CD4-positive, CD25-positive, alpha-beta regulatory T cell (primary cell): ENCODE measurements around the gene ACRBP. TPM values are rescaled to one million over a fixed set of nuclear protein-coding genes. Genes with fewer than 3 reads are reported as not detected.

Experiments
- ATAC-seq, 2 donors: fragments of 150-1000 bp; cut with Tn5 transposase; one replicate each; pipeline ENCODE4 v1.10.0; 2021; ENCODE audit warnings: low read depth in 2 of 2, moderate number of reproducible peaks in 2 of 2, moderate library complexity in 1 of 2
- DNase-seq, 3 donors: peaks; one replicate each; pipeline versions ENCODE4 v3.0.0 to v3.0.0-alpha.2; 2012 to 2022; ENCODE audit warnings: mixed read lengths in 1 of 3
- H3K27ac ChIP-seq: one replicate; pipeline ENCODE4 v1.7.0; 2013; ENCODE audit warnings: mild to moderate bottlenecking, low read length; ENCODE audit not compliant: insufficient read depth, poor library complexity, severe bottlenecking
- H3K27me3 ChIP-seq: one replicate; pipeline ENCODE4 v1.7.0; 2013; ENCODE audit warnings: low read length; ENCODE audit not compliant: control insufficient read depth, insufficient read depth
- H3K36me3 ChIP-seq: one replicate; pipeline ENCODE4 v1.7.0; 2013; ENCODE audit warnings: mild to moderate bottlenecking, low read length, moderate library complexity; ENCODE audit not compliant: control insufficient read depth, insufficient read depth
- H3K4me1 ChIP-seq: 2 replicates; pipeline ENCODE4 v1.7.0; 2013; ENCODE audit warnings: mild to moderate bottlenecking, low read length; ENCODE audit not compliant: insufficient read depth, control insufficient read depth, poor library complexity, severe bottlenecking
- H3K4me3 ChIP-seq: one replicate; pipeline ENCODE4 v1.7.0; 2013; ENCODE audit warnings: low read depth, mild to moderate bottlenecking, low read length, moderate library complexity
- H3K9me3 ChIP-seq, 2 experiments: 1 replicate in 1 of 2; 2 replicates in 1 of 2; pipeline ENCODE4 v1.7.0; 2013; ENCODE audit warnings: low read length in 2 of 2, mild to moderate bottlenecking in 1 of 2, moderate library complexity in 1 of 2; ENCODE audit not compliant: control insufficient read depth in 2 of 2
- H3K27ac Mint-ChIP-seq, 3 donors: one replicate each; pipeline ENCODE4 v1.8.0; 2020 to 2022; ENCODE audit warnings: mild to moderate bottlenecking in 3 of 3, mixed read lengths in 3 of 3, moderate library complexity in 2 of 3
- H3K27me3 Mint-ChIP-seq: one replicate; pipeline ENCODE4 v1.8.0; 2022; ENCODE audit warnings: mild to moderate bottlenecking, mixed read lengths
- H3K36me3 Mint-ChIP-seq: one replicate; pipeline ENCODE4 v1.8.0; 2020; ENCODE audit warnings: mixed read lengths
- H3K4me1 Mint-ChIP-seq, 4 donors: one replicate each; pipeline ENCODE4 v1.8.0; 2020 to 2022; ENCODE audit warnings: mixed read lengths in 4 of 4, mild to moderate bottlenecking in 1 of 4
- H3K4me3 Mint-ChIP-seq, 4 donors: one replicate each; pipeline ENCODE4 v1.8.0; 2020 to 2022; ENCODE audit warnings: mild to moderate bottlenecking in 4 of 4, mixed read lengths in 4 of 4, moderate library complexity in 3 of 4
- H3K9me3 Mint-ChIP-seq, 7 donors: one replicate each; pipeline ENCODE4 v1.8.0; 2020 to 2022; ENCODE audit warnings: mixed read lengths in 7 of 7, mild to moderate bottlenecking in 3 of 7, moderate library complexity in 2 of 7
- polyA plus RNA-seq, 4 donors: library from polyadenylated mRNA; unstranded; fragments of 300-500 nt; fragmentation: Illumina TruSeq; gene quantifications; one replicate each; pipeline ENCODE4 v1.2.3, GENCODE V29; 2021
- total RNA-seq: library from RNA; stranded (reverse); gene quantifications from one replicate; pipeline ENCODE4 v1.2.3, GENCODE V29; 2022

Gene ACRBP
- total and polyA plus RNA-seq, 5 donors from 2014 or later = 0.41 to 13.7 TPM; not detected in 3

DNA sequence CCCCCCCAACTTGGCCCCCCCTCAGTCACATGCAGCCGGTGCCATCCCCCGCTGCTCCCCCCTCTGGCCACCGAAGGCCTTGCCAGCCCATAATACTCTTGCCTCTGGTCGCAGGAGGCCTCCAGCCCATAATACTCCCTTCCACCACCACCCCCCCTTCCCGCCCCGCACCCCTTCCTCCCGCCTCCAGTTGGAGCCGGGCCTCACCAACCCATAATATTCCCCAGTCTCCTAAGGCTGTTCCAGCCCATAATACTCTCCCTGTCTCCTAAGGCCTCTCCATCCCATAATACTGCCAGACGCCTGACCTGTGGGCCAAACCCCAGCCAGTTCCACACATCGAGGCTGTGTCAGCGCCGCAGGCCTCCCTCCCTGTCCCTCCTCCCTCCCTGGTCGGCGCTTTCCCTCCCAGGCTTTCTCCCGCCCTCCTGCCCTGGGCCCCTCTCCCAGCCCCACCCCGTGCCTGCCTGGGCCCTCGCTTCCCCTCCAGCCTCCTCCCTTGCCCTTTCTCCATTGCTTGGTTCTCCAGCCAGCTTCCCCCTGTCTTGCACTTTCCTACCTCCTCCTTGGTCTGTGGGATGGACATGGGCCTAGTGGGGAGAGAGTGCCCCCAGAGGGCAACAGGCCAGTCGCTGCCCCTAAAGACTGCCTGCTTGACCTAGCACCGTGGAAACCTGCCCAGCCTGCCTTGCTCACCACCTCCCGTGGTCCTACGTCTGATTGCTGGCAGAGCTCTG, 33.3 kb downstream of the ACRBP start:
- Mint-ChIP-seq H3K4me3 (peak overlapping the region in 3 of 4 donors; percentile 23 to 59 (median 33)), H3K27me3 (no peaks in the 10 kb centered on the region), H3K36me3 (peaks cover under 1% of the 10 kb centered on the region), H3K27ac (peak overlapping the region; percentile 3 to 91 (median 32)), H3K9me3 (peaks cover 0 to 1% (median 0%) of the 10 kb centered on the region in 7 donors), H3K4me1 (peaks cover 14 to 63% (median 36%) of the 10 kb centered on the region in 4 donors)
- H3K27ac ChIP-seq = no peak overlapping the region
- ATAC-seq (peak; percentile 22 to 28), DNase-seq (peak in 2 of 3 donors; percentile 29 to 69)
- H3K4me3 ChIP-seq = no peak overlapping the region
- peaks cover 30% of the 10 kb centered on the region for H3K4me1 ChIP-seq
- no peaks in the 10 kb centered on the region for H3K36me3 ChIP-seq
- H3K27me3 ChIP-seq = no peaks in the 10 kb centered on the region
- H3K9me3 ChIP-seq = no peaks in the 10 kb centered on the region

DNA sequence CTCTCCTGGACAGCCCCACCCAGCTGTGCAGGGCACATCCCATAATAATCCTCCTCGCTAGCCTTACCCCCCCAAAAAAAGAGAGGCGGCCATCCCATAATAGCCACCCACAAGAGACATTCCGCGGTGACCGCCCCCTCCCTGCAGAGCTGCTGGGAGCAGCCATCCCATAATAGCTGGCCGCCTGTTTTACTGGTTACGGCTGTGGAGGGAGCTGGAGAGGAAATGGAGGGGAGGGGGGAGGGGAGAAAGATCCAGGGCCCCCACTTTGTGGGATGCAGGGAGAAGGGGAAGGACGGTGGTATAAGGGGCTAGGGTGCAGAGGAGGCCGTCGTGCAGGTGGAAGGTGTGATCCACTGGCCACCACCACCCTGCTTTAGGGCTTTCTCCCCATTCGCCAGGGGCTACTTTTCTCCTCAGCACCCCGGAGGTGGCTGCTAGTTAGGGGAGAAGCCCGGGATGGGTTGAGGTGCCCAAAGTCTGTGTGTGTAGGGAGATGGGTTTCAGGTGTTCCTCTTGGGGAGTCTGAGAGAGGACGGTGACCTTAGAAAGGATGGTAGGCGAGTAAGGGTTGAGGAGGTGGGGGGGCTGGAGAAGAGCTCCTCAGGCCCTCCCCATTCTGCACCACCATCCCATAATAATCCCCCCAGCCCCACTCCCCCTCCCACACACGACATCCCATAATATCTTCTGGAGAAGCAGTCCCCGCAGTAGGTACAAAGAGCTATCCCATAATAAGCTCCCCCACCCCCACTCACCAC, 34.0 kb downstream of the ACRBP start:
- H3K27me3 ChIP-seq = no peaks in the 10 kb centered on the region
- peaks cover 31% of the 10 kb centered on the region for H3K4me1 ChIP-seq
- DNase-seq (peak in 1 of 3 donors; percentile 72), ATAC-seq (no peak)
- peaks cover 14 to 63% (median 35%) of the 10 kb centered on the region in 4 donors for H3K4me1 Mint-ChIP-seq
- H3K4me3 ChIP-seq = no peak overlapping the region
- no peaks in the 10 kb centered on the region for H3K9me3 ChIP-seq
- H3K27ac Mint-ChIP-seq = peak overlapping the region in 2 of 3 donors; percentile 62 to 89
- peak overlapping the region; percentile 59 for H3K27ac ChIP-seq
- H3K36me3 Mint-ChIP-seq = no peaks in the 10 kb centered on the region
- H3K9me3 Mint-ChIP-seq = peaks cover 0 to 1% (median 0%) of the 10 kb centered on the region in 7 donors
- no peaks in the 10 kb centered on the region for H3K27me3 Mint-ChIP-seq
- no peak overlapping the region for H3K4me3 Mint-ChIP-seq
- no peaks in the 10 kb centered on the region for H3K36me3 ChIP-seq

DNA sequence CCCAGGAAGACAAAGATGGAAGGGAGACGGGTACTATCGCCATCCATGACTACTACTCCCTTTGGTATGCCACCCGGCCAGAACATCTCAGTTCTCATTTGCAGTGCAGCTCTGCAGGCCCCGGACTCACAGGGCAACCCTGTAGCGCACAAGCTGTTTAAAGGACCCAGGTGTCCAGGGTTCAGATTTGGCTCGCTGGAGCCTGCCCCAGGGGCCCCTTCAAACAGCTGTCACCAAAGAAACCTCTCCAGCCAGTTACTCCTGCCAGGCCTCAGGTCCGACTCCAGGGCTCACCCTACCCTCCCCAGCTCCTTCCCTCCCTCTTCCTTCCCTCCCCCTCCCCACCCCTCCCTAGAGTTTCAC, 34.6 kb downstream of the ACRBP start:
- Histone ChIP-seq H3K9me3 (no peaks in the 10 kb centered on the region), H3K27ac (peak overlapping the region; percentile 59), H3K27me3 (no peaks in the 10 kb centered on the region), H3K36me3 (no peaks in the 10 kb centered on the region), H3K4me3 (no peak overlapping the region), H3K4me1 (peaks cover 36% of the 10 kb centered on the region)
- Mint-ChIP-seq H3K9me3 (peaks cover 0 to 1% (median 0%) of the 10 kb centered on the region in 7 donors), H3K36me3 (no peaks in the 10 kb centered on the region), H3K4me3 (peak overlapping the region; percentile 2 to 81 (median 74)), H3K27me3 (no peaks in the 10 kb centered on the region), H3K4me1 (peaks cover 14 to 59% (median 31%) of the 10 kb centered on the region in 4 donors), H3K27ac (peak overlapping the region; percentile 62 to 96 (median 93))
- DNase-seq = no peak
- ATAC-seq = no peak

DNA sequence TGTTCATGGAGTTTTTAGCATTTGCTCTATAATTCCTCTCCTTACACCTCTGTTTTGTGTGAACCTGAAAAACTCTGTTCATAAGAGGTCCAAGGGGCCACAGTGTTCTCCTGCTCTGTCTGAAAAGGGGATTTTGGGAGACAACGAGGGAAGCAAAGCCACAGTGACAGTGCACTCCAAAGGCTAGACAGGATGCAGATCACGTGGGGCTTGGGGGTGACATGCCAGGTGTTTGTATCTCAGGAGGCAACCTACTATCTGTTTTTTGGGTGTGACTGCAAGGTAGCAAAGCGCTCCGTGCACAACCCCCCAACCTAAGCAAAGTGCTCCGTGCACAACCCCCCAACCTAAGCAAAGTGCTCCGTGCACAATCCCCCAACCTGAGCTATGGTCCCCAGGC, 35.0 kb downstream of the ACRBP start:
- DNase-seq = peak; percentile 34 to 86 (median 51)
- Mint-ChIP-seq H3K27ac (peak overlapping the region; percentile 62 to 96 (median 93)), H3K9me3 (peaks cover 0 to 1% (median 0%) of the 10 kb centered on the region in 7 donors), H3K27me3 (no peaks in the 10 kb centered on the region), H3K36me3 (no peaks in the 10 kb centered on the region), H3K4me3 (peak overlapping the region; percentile 2 to 81 (median 74)), H3K4me1 (peaks cover 14 to 57% (median 29%) of the 10 kb centered on the region in 4 donors)
- Histone ChIP-seq H3K27me3 (no peaks in the 10 kb centered on the region), H3K27ac (peak overlapping the region; percentile 59), H3K4me1 (peaks cover 37% of the 10 kb centered on the region), H3K36me3 (no peaks in the 10 kb centered on the region), H3K4me3 (peak overlapping the region; percentile 64), H3K9me3 (no peaks in the 10 kb centered on the region)
- ATAC-seq = peak; percentile 19 to 39

DNA sequence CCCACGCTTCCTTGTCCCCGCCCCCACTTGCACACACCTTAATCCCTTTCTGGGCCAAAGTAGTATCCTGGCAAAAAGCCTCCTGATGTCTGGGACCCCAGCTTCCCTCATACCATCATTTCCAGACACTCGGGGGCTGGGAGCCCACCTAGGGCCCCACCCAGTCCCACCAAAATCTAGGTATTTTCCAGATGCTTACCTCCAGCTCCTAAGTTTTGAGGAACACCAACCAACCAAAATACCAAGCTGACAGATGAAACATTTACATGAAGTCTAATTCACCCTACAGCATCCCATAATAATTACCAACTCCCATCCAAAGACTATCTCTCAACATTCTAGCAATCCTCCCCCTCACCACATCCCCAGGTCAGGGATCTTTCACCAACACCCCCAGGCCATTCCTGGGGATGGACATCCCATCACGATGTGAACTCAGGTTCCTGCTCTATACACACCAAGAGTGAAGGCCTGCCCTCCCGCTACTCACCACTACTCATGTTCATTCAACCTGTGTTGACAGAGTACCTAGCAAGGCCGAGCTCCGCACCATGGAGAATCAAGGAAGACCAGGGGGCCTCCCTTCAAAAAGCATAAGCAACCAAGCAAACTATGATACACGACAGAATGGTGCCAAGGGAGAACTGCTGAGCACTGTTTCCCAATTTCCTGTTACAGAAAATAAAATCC, 38.5 kb downstream of the ACRBP start:
- H3K27ac Mint-ChIP-seq = no peak overlapping the region
- no peak overlapping the region for H3K4me3 Mint-ChIP-seq
- Histone ChIP-seq H3K9me3 (no peaks in the 10 kb centered on the region), H3K36me3 (no peaks in the 10 kb centered on the region), H3K4me1 (peaks cover 58% of the 10 kb centered on the region), H3K27me3 (no peaks in the 10 kb centered on the region), H3K27ac (peak overlapping the region; percentile 96), H3K4me3 (no peak overlapping the region)
- peaks cover 14 to 57% (median 36%) of the 10 kb centered on the region in 4 donors for H3K4me1 Mint-ChIP-seq
- peaks cover 0 to 3% (median 0%) of the 10 kb centered on the region in 7 donors for H3K9me3 Mint-ChIP-seq
- no peak for ATAC-seq
- peaks cover 5% of the 10 kb centered on the region for H3K36me3 Mint-ChIP-seq
- peaks cover 4% of the 10 kb centered on the region for H3K27me3 Mint-ChIP-seq
- DNase-seq = peak; percentile 38 to 59 (median 52)

DNA sequence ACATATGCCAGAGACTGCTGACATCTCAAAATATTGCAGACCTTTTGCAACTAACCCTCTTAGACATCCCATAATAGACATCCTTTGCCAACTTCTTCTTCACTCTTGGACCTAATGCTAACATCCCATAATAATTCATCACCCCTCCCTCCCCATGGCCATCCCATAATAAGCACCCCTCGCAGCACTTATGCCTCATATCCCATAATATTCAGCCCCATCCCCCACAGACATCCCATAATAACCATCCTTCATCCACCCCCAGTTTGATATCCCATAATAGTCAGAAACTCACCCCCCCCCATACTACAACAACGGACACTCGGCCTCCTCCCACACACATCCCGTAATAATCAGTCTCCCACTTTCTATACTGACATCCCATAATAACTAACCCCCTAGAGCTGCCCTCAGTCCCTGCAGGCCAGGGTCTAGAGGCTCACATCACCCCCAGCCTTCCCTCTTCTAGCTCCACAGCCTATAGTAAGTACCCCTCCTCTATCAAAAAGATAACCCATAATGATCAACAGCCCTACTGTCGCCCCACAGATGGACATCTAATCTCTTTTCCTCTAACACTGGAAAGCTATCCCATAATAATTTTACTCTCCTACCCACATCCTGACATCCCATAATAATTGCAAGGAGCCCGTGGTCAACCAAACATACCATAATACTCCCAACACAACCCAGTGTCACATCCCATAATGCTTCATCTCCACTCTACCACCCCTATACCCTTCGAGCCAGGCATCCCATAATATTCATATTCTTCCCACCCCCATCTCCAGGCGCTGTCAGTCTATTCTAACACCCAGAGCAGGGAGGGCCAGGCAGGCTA, 39.3 kb downstream of the ACRBP start:
- H3K4me3 ChIP-seq = peak overlapping the region; percentile 18
- DNase-seq (peak; percentile 60 to 74 (median 71)), ATAC-seq (peak; percentile 10 to 19)
- H3K36me3 ChIP-seq = no peaks in the 10 kb centered on the region
- Mint-ChIP-seq H3K27me3 (peaks cover 4% of the 10 kb centered on the region), H3K27ac (no peak overlapping the region), H3K36me3 (peaks cover 8% of the 10 kb centered on the region), H3K4me3 (no peak overlapping the region), H3K4me1 (peaks cover 18 to 59% (median 42%) of the 10 kb centered on the region in 4 donors), H3K9me3 (peaks cover 0 to 3% (median 0%) of the 10 kb centered on the region in 7 donors)
- H3K4me1 ChIP-seq = peaks cover 58% of the 10 kb centered on the region
- H3K27me3 ChIP-seq = no peaks in the 10 kb centered on the region
- H3K27ac ChIP-seq = peak overlapping the region; percentile 96
- H3K9me3 ChIP-seq = no peaks in the 10 kb centered on the region
